NCI-H1048 (cell line): Measurements from ENCODE around the gene RAVER2.

Experiments used
- DNase-seq: peaks from one replicate; lab custom pipeline; 2025; lab: John Stamatoyannopoulos, UW

The RAVER2 gene

GRCh38 chr1:64846573-64847430 is 101.9 kb downstream of the RAVER2 start:
- no peak for DNase-seq

- DNase-seq, result no peak
These were observed 102.8 kb downstream of the RAVER2 start for GRCh38 chr1:64847666-64848065.

GRCh38 chr1:64848136-64848535 is 103.3 kb downstream of the RAVER2 start:
- DNase-seq, result no peak

GRCh38 chr1:64848803-64849202 is 103.9 kb downstream of the RAVER2 start:
- no peak for DNase-seq

- no peak for DNase-seq
These were observed 105.1 kb downstream of the RAVER2 start for GRCh38 chr1:64849942-64850341.

GRCh38 chr1:64850846-64851245 is 106.0 kb downstream of the RAVER2 start:
- no peak for DNase-seq

- DNase-seq, result no peak
These were observed 106.8 kb downstream of the RAVER2 start for GRCh38 chr1:64851664-64852063.

- DNase-seq, result no peak
These were observed 109.8 kb downstream of the RAVER2 start for GRCh38 chr1:64854674-64855073.

GRCh38 chr1:64855557-64855956 is 110.7 kb downstream of the RAVER2 start:
- no peak for DNase-seq

GRCh38 chr1:64856553-64856952 is 111.7 kb downstream of the RAVER2 start:
- no peak for DNase-seq

GRCh38 chr1:64857347-64857746 is 112.5 kb downstream of the RAVER2 start:
- no peak for DNase-seq

- no peak for DNase-seq
These were observed 116.7 kb downstream of the RAVER2 start for GRCh38 chr1:64861611-64862010.

GRCh38 chr1:64864018-64864940 is 119.4 kb downstream of the RAVER2 start:
- no peak for DNase-seq

- DNase-seq, result no peak
These were observed 120.4 kb downstream of the RAVER2 start for GRCh38 chr1:64865105-64865757.

- DNase-seq, result no peak
These were observed 121.8 kb downstream of the RAVER2 start for GRCh38 chr1:64866689-64867088.

- no peak for DNase-seq
These were observed 122.4 kb downstream of the RAVER2 start for GRCh38 chr1:64867266-64867665.

GRCh38 chr1:64871256-64871655 is 126.4 kb downstream of the RAVER2 start:
- DNase-seq, result no peak

- DNase-seq, result no peak
These were observed 127.2 kb downstream of the RAVER2 start for GRCh38 chr1:64872067-64872466.

GRCh38 chr1:64873576-64873975 is 128.7 kb downstream of the RAVER2 start:
- no peak for DNase-seq

GRCh38 chr1:64874666-64875065 is 129.8 kb downstream of the RAVER2 start:
- DNase-seq, result no peak

GRCh38 chr1:64875101-64875500 is 130.2 kb downstream of the RAVER2 start:
- DNase-seq, result no peak

- no peak for DNase-seq
These were observed 130.7 kb downstream of the RAVER2 start for GRCh38 chr1:64875606-64876005.
